Psoas muscle (tissue), 8 donors: Measurements from ENCODE around the gene HBM. TPM values are rescaled to one million over a fixed set of nuclear protein-coding genes. Genes with fewer than 3 reads are reported as not detected.
A peak's percentile ranks its signal among the peaks of the same experiment; 100 is the strongest.

Source experiments
- ATAC-seq, 4 donors: fragments of 200-7000 bp; cut with Tn5 transposase; one replicate each; pipeline ENCODE4 v1.9.1; 2020; ENCODE audit warnings: moderate library complexity in 3 of 4, mild to moderate bottlenecking in 2 of 4
- DNase-seq, 2 donors: peaks; one replicate each; pipeline ENCODE4 v3.0.0-alpha.2; 2020
- H3K27ac ChIP-seq: fragments of 200-600 bp; one replicate; pipeline ENCODE4 v1.8.0; 2022
- H3K27me3 ChIP-seq, 3 donors: fragments of 200-600 bp in 1 of 3; one replicate each; pipeline versions ENCODE4 v1.6.1 to v1.8.0; 2013 to 2022; ENCODE audit warnings: low read length in 2 of 3, mild to moderate bottlenecking in 2 of 3, moderate library complexity in 1 of 3; ENCODE audit not compliant: insufficient read depth in 3 of 3
- H3K36me3 ChIP-seq, 2 donors: fragments of 200-600 bp in 1 of 2; one replicate each; pipeline versions ENCODE4 v1.6.1 to v1.8.0; 2013 to 2022; ENCODE audit warnings: low read depth in 1 of 2, mild to moderate bottlenecking in 1 of 2, moderate library complexity in 1 of 2; ENCODE audit not compliant: insufficient read depth in 1 of 2
- H3K4me1 ChIP-seq: fragments of 200-600 bp; one replicate; pipeline ENCODE4 v1.8.0; 2022
- H3K4me3 ChIP-seq: fragments of 200-600 bp; one replicate; pipeline ENCODE4 v1.8.0; 2022; ENCODE audit warnings: mild to moderate bottlenecking
- H3K9me3 ChIP-seq: fragments of 200-600 bp; one replicate; pipeline ENCODE4 v1.8.0; 2022
- CTCF ChIP-seq: fragments of 200-600 bp; IDR thresholded peaks from one replicate; pipeline ENCODE4 v1.8.0; 2022; ENCODE audit warnings: antibody characterized with exemption
- WGBS, 3 donors: extraction: QIAGEN DNeasy Blood & Tissue Kit; methylation state at CpG; one replicate each; pipeline versions ENCODE4 v1.1.6 to v1.1.7; 2013; 5-methylcytosine and 5-hydroxymethylcytosine counted together
- intact Hi-C, 2 donors: fragments of 100-400 bp; cut with DNase I; formaldehyde crosslinking; loops; one replicate each; pipeline versions ENCODE4 v1.11.0 to v1.14.2; 2022
- polyA plus RNA-seq, 3 donors: library from polyadenylated mRNA; stranded (reverse); fragments of 200-250 nt; gene quantifications; one replicate each; pipeline ENCODE4 v1.2.3, GENCODE V29; 2013
- total RNA-seq, 4 donors: library from RNA; stranded (reverse); fragmentation: NEBNext Ultra II Directional in 2 of 4; extraction: Animal tissue kit (Norgen Biotek cat#: 25700) in 2 of 4; gene quantifications; one replicate each; pipeline versions ENCODE4 v1.2.1 to v1.2.4, GENCODE V29; 2021 to 2023
- donor health status: healthy with polysubstance abuse.
- donor health status: DM: no; HTN: no; CAD: no; lungs with moderate emphysema.
- donor health status: Bipolar disorder and iron deficiency.
- donor health status: healthy.
- donor health status: DM: yes; HTN: yes; CAD: no.
- donor health status: DM: no; HTN: no; CAD: no.
- donor health status: DM: no; HTN: no; CAD: no.
- donor health status: DM: yes; HTN: yes; CAD: no.

Gene HBM
- total and polyA plus RNA-seq, 7 donors, result 2.9 TPM; not detected in 6

GRCh38 chr16:138049-138417, 27.7 kb upstream of the HBM start:
- TF ChIP-seq CTCF, result no peak
- Histone ChIP-seq H3K27ac (peak overlapping the region; percentile 89), H3K4me1 (peaks cover 12% of the 10 kb centered on the region), H3K27me3 (no peaks in the 10 kb centered on the region), H3K36me3 (no peaks in the 10 kb centered on the region), H3K9me3 (no peaks in the 10 kb centered on the region), H3K4me3 (peak overlapping the region; percentile 75)
- DNase-seq, result peak; percentile 27 to 65
- ATAC-seq, result peak; percentile 26 to 51 (median 37)
- intact Hi-C loops, result no loop called here
- 1% methylated on average over 21 to 30 of the region's 30 CpGs for WGBS, 3 donors

GRCh38 chr16:140175-140857, 25.5 kb upstream of the HBM start:
- H3K36me3 ChIP-seq, result no peaks in the 10 kb centered on the region
- WGBS, 3 donors, result 48 to 55% (median 53%) methylated on average over 10 of the region's 10 CpGs
- H3K27ac ChIP-seq, result no peak overlapping the region
- H3K27me3 ChIP-seq, result peaks cover 0 to 12% (median 0%) of the 10 kb centered on the region in 3 donors
- peaks cover 12% of the 10 kb centered on the region for H3K4me1 ChIP-seq
- ATAC-seq, result no peak
- no peak overlapping the region for H3K4me3 ChIP-seq
- intact Hi-C loops, result no loop called here
- no peak for DNase-seq
- TF ChIP-seq CTCF, result no peak
- H3K9me3 ChIP-seq, result no peaks in the 10 kb centered on the region

GRCh38 chr16:142405-142967, 23.3 kb upstream of the HBM start:
- no peak overlapping the region for H3K4me3 ChIP-seq
- no peak overlapping the region for H3K27ac ChIP-seq
- peaks cover 0 to 17% (median 0%) of the 10 kb centered on the region in 3 donors for H3K27me3 ChIP-seq
- ATAC-seq, result no peak
- no peaks in the 10 kb centered on the region for H3K9me3 ChIP-seq
- no peak for TF ChIP-seq CTCF
- no peak for DNase-seq
- intact Hi-C loops, result no loop called here
- WGBS, 3 donors, result 71 to 78% (median 77%) methylated on average over 11 to 12 of the region's 12 CpGs
- peaks cover 3% of the 10 kb centered on the region for H3K4me1 ChIP-seq
- H3K36me3 ChIP-seq, result no peaks in the 10 kb centered on the region

DNA sequence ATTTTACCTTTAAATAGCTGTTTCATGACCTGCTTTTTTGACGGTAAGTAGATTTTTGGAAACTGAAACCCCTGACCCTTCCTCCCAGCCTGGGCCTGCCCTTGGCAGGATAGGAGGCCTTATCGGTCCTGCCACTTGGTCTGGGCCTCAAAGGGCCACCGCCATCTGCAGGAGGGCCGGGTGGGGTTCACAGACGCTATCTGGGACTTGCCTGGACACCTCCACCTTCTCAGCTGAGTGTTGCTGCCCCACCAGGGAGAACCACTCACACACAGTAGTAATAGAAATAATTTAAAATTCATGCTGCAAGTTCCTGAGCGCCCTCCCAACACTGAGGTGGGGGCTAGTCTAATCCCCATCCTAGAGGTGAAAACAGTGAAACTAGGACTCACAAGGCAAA, 22.7 kb upstream of the HBM start:
- H3K27ac ChIP-seq, result no peak overlapping the region
- DNase-seq, result no peak
- H3K4me1 ChIP-seq, result no peaks in the 10 kb centered on the region
- intact Hi-C loops, result no loop called here
- ATAC-seq, result no peak
- H3K27me3 ChIP-seq, result peaks cover 0 to 17% (median 0%) of the 10 kb centered on the region in 3 donors
- H3K9me3 ChIP-seq, result no peaks in the 10 kb centered on the region
- WGBS, 3 donors, result 76 to 81% (median 79%) methylated on average over 6 of the region's 6 CpGs
- H3K4me3 ChIP-seq, result no peak overlapping the region
- no peaks in the 10 kb centered on the region for H3K36me3 ChIP-seq
- no peak for TF ChIP-seq CTCF
